ENCODE measurements around the gene HIVEP3.

HIVEP3 gene

GRCh38 chr1:41678111-41678878, 240.4 kb downstream of the HIVEP3 start:
- DNase-seq (ENCODE audit: low spot score): no peak
- H3K18ac ChIP-seq (ENCODE audit: low read length): peak overlapping the region; percentile 29
- no peak overlapping the region for H4K8ac ChIP-seq (ENCODE audit: low read depth, low read length)
- H2BK120ac ChIP-seq (ENCODE audit: low read depth, low read length): no peak overlapping the region
- peak overlapping the region; percentile 39 for H3K14ac ChIP-seq (ENCODE audit: low read length)
- no peak overlapping the region for H2BK15ac ChIP-seq (ENCODE audit: low read length)
- H3K9ac ChIP-seq (ENCODE audit: low read depth, low read length, poor library complexity): no peak overlapping the region
- no peak overlapping the region for H2BK5ac ChIP-seq (ENCODE audit: low read length)
- peaks cover 0 to 1% of the 10 kb centered on the region in 2 donors for H3K9me3 ChIP-seq (replicated peaks in 1 of 2; ENCODE audit: control insufficient read depth in 2 of 2, insufficient read depth in 1 of 2, low read depth in 1 of 2, low read length in 2 of 2)
- H3K36me3 ChIP-seq (replicated peaks in 1 of 2; ENCODE audit: control insufficient read depth in 2 of 2, insufficient read depth in 2 of 2, low read length in 2 of 2): no peaks in the 10 kb centered on the region
- peaks cover under 1 to 4% of the 10 kb centered on the region in 2 donors for H3K4me1 ChIP-seq (ENCODE audit: control insufficient read depth in 2 of 2, insufficient read depth in 1 of 2, low read depth in 1 of 2, low read length in 2 of 2)
- no peak overlapping the region for H2BK12ac ChIP-seq (ENCODE audit: low read length)
- no peak overlapping the region for H3K4me3 ChIP-seq (ENCODE audit: low read length in 2 of 2)
- no CpG with 5 or more reads among the region's 13 CpGs for WGBS, 2 donors (ENCODE audit: extremely low coverage in 2 of 2, insufficient read length in 2 of 2, insufficient replicate concordance in 1 of 2)
- no peak overlapping the region for H3K4me2 ChIP-seq (ENCODE audit: insufficient read depth, low read length, poor library complexity, severe bottlenecking)
- no peak overlapping the region for H3K4ac ChIP-seq (ENCODE audit: low read length)
- no peak overlapping the region for H4K91ac ChIP-seq (ENCODE audit: low read depth, low read length, poor library complexity)
- peak overlapping the region; percentile 66 for H2AK5ac ChIP-seq (ENCODE audit: low read depth, low read length)
- no peaks in the 10 kb centered on the region for H3K79me1 ChIP-seq (ENCODE audit: low read depth, low read length)
- peaks cover 0 to 7% (median 0%) of the 10 kb centered on the region in 3 experiments for H3K27me3 ChIP-seq (ENCODE audit: control insufficient read depth in 3 of 3, insufficient read depth in 3 of 3, low read depth in 1 of 3, low read length in 3 of 3)
- peak overlapping the region; percentile 30 for H3K23ac ChIP-seq (ENCODE audit: low read depth, low read length, poor library complexity)
- no peak overlapping the region for H3K27ac ChIP-seq (replicated peaks; ENCODE audit: low read length)
- no peak overlapping the region for H2AFZ ChIP-seq (ENCODE audit: low read length)

- no peak overlapping the region for H3K4me3 ChIP-seq (ENCODE audit: low read length in 2 of 2)
- H3K4me1 ChIP-seq (ENCODE audit: control insufficient read depth in 2 of 2, insufficient read depth in 1 of 2, low read depth in 1 of 2, low read length in 2 of 2): peaks cover 4 to 5% of the 10 kb centered on the region in 2 donors
- H2AFZ ChIP-seq (ENCODE audit: low read length): no peak overlapping the region
- H3K27ac ChIP-seq (replicated peaks; ENCODE audit: low read length): no peak overlapping the region
- H3K79me1 ChIP-seq (ENCODE audit: low read depth, low read length): no peaks in the 10 kb centered on the region
- no peak overlapping the region for H3K18ac ChIP-seq (ENCODE audit: low read length)
- H3K14ac ChIP-seq (ENCODE audit: low read length): no peak overlapping the region
- H3K27me3 ChIP-seq (ENCODE audit: control insufficient read depth in 3 of 3, insufficient read depth in 3 of 3, low read depth in 1 of 3, low read length in 3 of 3): peaks cover 0 to 11% (median 0%) of the 10 kb centered on the region in 3 experiments
- no peak overlapping the region for H2BK5ac ChIP-seq (ENCODE audit: low read length)
- H2AK5ac ChIP-seq (ENCODE audit: low read depth, low read length): no peak overlapping the region
- no peak overlapping the region for H3K9ac ChIP-seq (ENCODE audit: low read depth, low read length, poor library complexity)
- peaks cover 0 to 1% of the 10 kb centered on the region in 2 donors for H3K9me3 ChIP-seq (replicated peaks in 1 of 2; ENCODE audit: control insufficient read depth in 2 of 2, insufficient read depth in 1 of 2, low read depth in 1 of 2, low read length in 2 of 2)
- H4K91ac ChIP-seq (ENCODE audit: low read depth, low read length, poor library complexity): no peak overlapping the region
- H3K4ac ChIP-seq (ENCODE audit: low read length): no peak overlapping the region
- H2BK120ac ChIP-seq (ENCODE audit: low read depth, low read length): no peak overlapping the region
- no peak overlapping the region for H4K8ac ChIP-seq (ENCODE audit: low read depth, low read length)
- no peak for DNase-seq (ENCODE audit: low spot score)
- no peak overlapping the region for H2BK12ac ChIP-seq (ENCODE audit: low read length)
- H3K4me2 ChIP-seq (ENCODE audit: insufficient read depth, low read length, poor library complexity, severe bottlenecking): no peak overlapping the region
- no peaks in the 10 kb centered on the region for H3K36me3 ChIP-seq (replicated peaks in 1 of 2; ENCODE audit: control insufficient read depth in 2 of 2, insufficient read depth in 2 of 2, low read length in 2 of 2)
- no peak overlapping the region for H3K23ac ChIP-seq (ENCODE audit: low read depth, low read length, poor library complexity)
- WGBS, 2 donors (ENCODE audit: extremely low coverage in 2 of 2, insufficient read length in 2 of 2, insufficient replicate concordance in 1 of 2): no CpG with 5 or more reads among the region's 7 CpGs
- H2BK15ac ChIP-seq (ENCODE audit: low read length): no peak overlapping the region
Observed at GRCh38 chr1:41677620-41678019, 241.1 kb downstream of the HIVEP3 start.

- H2AFZ ChIP-seq (ENCODE audit: low read length): no peak overlapping the region
- no peak overlapping the region for H4K91ac ChIP-seq (ENCODE audit: low read depth, low read length, poor library complexity)
- peaks cover 5 to 10% of the 10 kb centered on the region in 2 donors for H3K4me1 ChIP-seq (ENCODE audit: control insufficient read depth in 2 of 2, insufficient read depth in 1 of 2, low read depth in 1 of 2, low read length in 2 of 2)
- H3K9me3 ChIP-seq (replicated peaks in 1 of 2; ENCODE audit: control insufficient read depth in 2 of 2, insufficient read depth in 1 of 2, low read depth in 1 of 2, low read length in 2 of 2): peaks cover 0 to 1% of the 10 kb centered on the region in 2 donors
- H3K4ac ChIP-seq (ENCODE audit: low read length): no peak overlapping the region
- no peak overlapping the region for H3K18ac ChIP-seq (ENCODE audit: low read length)
- H3K79me1 ChIP-seq (ENCODE audit: low read depth, low read length): no peaks in the 10 kb centered on the region
- H3K9ac ChIP-seq (ENCODE audit: low read depth, low read length, poor library complexity): no peak overlapping the region
- H3K23ac ChIP-seq (ENCODE audit: low read depth, low read length, poor library complexity): no peak overlapping the region
- H3K14ac ChIP-seq (ENCODE audit: low read length): no peak overlapping the region
- no peaks in the 10 kb centered on the region for H3K36me3 ChIP-seq (replicated peaks in 1 of 2; ENCODE audit: control insufficient read depth in 2 of 2, insufficient read depth in 2 of 2, low read length in 2 of 2)
- no peak overlapping the region for H2BK12ac ChIP-seq (ENCODE audit: low read length)
- WGBS, 2 donors (ENCODE audit: extremely low coverage in 2 of 2, insufficient read length in 2 of 2, insufficient replicate concordance in 1 of 2): no CpG with 5 or more reads among the region's 1 CpG
- DNase-seq (ENCODE audit: low spot score): no peak
- H3K4me3 ChIP-seq (ENCODE audit: low read length in 2 of 2): no peak overlapping the region
- no peak overlapping the region for H2BK15ac ChIP-seq (ENCODE audit: low read length)
- no peak overlapping the region for H3K4me2 ChIP-seq (ENCODE audit: insufficient read depth, low read length, poor library complexity, severe bottlenecking)
- no peak overlapping the region for H2AK5ac ChIP-seq (ENCODE audit: low read depth, low read length)
- no peak overlapping the region for H3K27ac ChIP-seq (replicated peaks; ENCODE audit: low read length)
- H2BK5ac ChIP-seq (ENCODE audit: low read length): no peak overlapping the region
- peaks cover 0 to 11% (median 0%) of the 10 kb centered on the region in 3 experiments for H3K27me3 ChIP-seq (ENCODE audit: control insufficient read depth in 3 of 3, insufficient read depth in 3 of 3, low read depth in 1 of 3, low read length in 3 of 3)
- no peak overlapping the region for H4K8ac ChIP-seq (ENCODE audit: low read depth, low read length)
- no peak overlapping the region for H2BK120ac ChIP-seq (ENCODE audit: low read depth, low read length)
Observed at GRCh38 chr1:41675401-41675800, 243.3 kb downstream of the HIVEP3 start.

- no peak overlapping the region for H2BK15ac ChIP-seq (ENCODE audit: low read length)
- H3K23ac ChIP-seq (ENCODE audit: low read depth, low read length, poor library complexity): no peak overlapping the region
- H2BK120ac ChIP-seq (ENCODE audit: low read depth, low read length): no peak overlapping the region
- H3K27ac ChIP-seq (replicated peaks; ENCODE audit: low read length): no peak overlapping the region
- no CpG with 5 or more reads among the region's 10 CpGs for WGBS, 2 donors (ENCODE audit: extremely low coverage in 2 of 2, insufficient read length in 2 of 2, insufficient replicate concordance in 1 of 2)
- H3K14ac ChIP-seq (ENCODE audit: low read length): no peak overlapping the region
- H3K4ac ChIP-seq (ENCODE audit: low read length): no peak overlapping the region
- peaks cover 5 to 10% of the 10 kb centered on the region in 2 donors for H3K4me1 ChIP-seq (ENCODE audit: control insufficient read depth in 2 of 2, insufficient read depth in 1 of 2, low read depth in 1 of 2, low read length in 2 of 2)
- H3K9ac ChIP-seq (ENCODE audit: low read depth, low read length, poor library complexity): no peak overlapping the region
- no peak overlapping the region for H2AFZ ChIP-seq (ENCODE audit: low read length)
- H4K91ac ChIP-seq (ENCODE audit: low read depth, low read length, poor library complexity): no peak overlapping the region
- H3K27me3 ChIP-seq (ENCODE audit: control insufficient read depth in 3 of 3, insufficient read depth in 3 of 3, low read depth in 1 of 3, low read length in 3 of 3): peaks cover 0 to 11% (median 0%) of the 10 kb centered on the region in 3 experiments
- no peak overlapping the region for H3K18ac ChIP-seq (ENCODE audit: low read length)
- H3K36me3 ChIP-seq (replicated peaks in 1 of 2; ENCODE audit: control insufficient read depth in 2 of 2, insufficient read depth in 2 of 2, low read length in 2 of 2): no peaks in the 10 kb centered on the region
- no peak for DNase-seq (ENCODE audit: low spot score)
- H3K9me3 ChIP-seq (replicated peaks in 1 of 2; ENCODE audit: control insufficient read depth in 2 of 2, insufficient read depth in 1 of 2, low read depth in 1 of 2, low read length in 2 of 2): peaks cover 0 to 1% of the 10 kb centered on the region in 2 donors
- no peak overlapping the region for H3K4me3 ChIP-seq (ENCODE audit: low read length in 2 of 2)
- no peaks in the 10 kb centered on the region for H3K79me1 ChIP-seq (ENCODE audit: low read depth, low read length)
- H2BK5ac ChIP-seq (ENCODE audit: low read length): no peak overlapping the region
- H2AK5ac ChIP-seq (ENCODE audit: low read depth, low read length): peak overlapping the region; percentile 8
- H3K4me2 ChIP-seq (ENCODE audit: insufficient read depth, low read length, poor library complexity, severe bottlenecking): no peak overlapping the region
- H2BK12ac ChIP-seq (ENCODE audit: low read length): no peak overlapping the region
- H4K8ac ChIP-seq (ENCODE audit: low read depth, low read length): no peak overlapping the region
Observed at GRCh38 chr1:41674522-41674921, 244.2 kb downstream of the HIVEP3 start.
